C4-2B (cell line): ENCODE measurements around the gene KBTBD8.

Source experiments
- H3K27ac ChIP-seq: fragments of 450-650 bp; 2 replicates; pipeline ENCODE4 v1.5.1; 2017
- CTCF ChIP-seq: fragments of 450-650 bp; conservative IDR thresholded peaks from 2 replicates; pipeline ENCODE4 v1.5.1; 2017; ENCODE audit warnings: mild to moderate bottlenecking
- ZFX ChIP-seq: fragments of 450-650 bp; IDR thresholded peaks from 2 replicates; pipeline ENCODE4 v1.6.1; 2017

Gene KBTBD8

DNA sequence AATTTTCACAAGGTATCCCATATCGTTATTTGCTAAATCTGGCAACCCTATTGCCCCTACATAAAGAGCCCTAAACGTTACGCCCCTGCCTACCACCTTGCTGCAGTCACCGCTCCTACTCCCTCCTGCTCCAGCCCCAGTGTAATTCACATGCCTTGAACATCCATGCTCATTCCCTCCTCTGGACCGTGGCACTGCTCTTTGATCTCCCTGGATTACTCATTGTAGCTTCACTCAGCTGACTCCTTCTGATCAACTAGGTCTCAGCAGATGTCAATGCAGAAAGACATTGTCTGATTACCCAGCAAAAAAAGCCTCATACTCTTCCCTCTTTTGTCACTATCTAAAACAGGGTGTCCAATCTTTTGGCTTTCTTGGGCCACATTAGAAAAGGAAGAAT, 40.7 kb upstream of the KBTBD8 start:
- no peak for TF ChIP-seq ZFX
- no peak for TF ChIP-seq CTCF
- no peak overlapping the region for H3K27ac ChIP-seq

DNA sequence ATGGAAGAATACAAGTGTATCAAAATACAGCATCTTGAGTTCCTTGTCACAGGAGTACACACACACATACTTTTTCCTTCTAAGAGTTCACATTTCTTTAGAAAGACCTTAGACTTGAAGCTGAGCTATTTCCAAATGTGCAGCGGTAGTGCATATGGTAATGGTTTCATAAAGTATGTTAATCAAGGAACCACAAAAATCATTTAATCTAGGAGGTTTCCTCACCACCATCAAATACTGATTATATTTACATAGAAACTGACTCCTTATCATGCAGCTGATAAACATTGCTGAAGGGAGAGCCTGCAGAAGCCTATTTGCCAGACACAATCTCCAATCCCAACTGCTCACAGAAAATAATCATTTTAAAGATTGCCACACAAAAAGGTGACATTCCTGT, 40.0 kb upstream of the KBTBD8 start:
- no peak overlapping the region for H3K27ac ChIP-seq
- TF ChIP-seq CTCF (no peak), ZFX (no peak)

- TF ChIP-seq ZFX (no peak), CTCF (no peak)
Observed at GRCh38 chr3:66962664-66963063, 35.4 kb upstream of the KBTBD8 start.

GRCh38 chr3:66971245-66971644, 26.9 kb upstream of the KBTBD8 start:
- H3K27ac ChIP-seq: no peak overlapping the region
- TF ChIP-seq CTCF: no peak
- no peak for TF ChIP-seq ZFX

More at GRCh38 chr3:66962664-66963063, 35.4 kb upstream of the KBTBD8 start:
- no peak overlapping the region for H3K27ac ChIP-seq

DNA sequence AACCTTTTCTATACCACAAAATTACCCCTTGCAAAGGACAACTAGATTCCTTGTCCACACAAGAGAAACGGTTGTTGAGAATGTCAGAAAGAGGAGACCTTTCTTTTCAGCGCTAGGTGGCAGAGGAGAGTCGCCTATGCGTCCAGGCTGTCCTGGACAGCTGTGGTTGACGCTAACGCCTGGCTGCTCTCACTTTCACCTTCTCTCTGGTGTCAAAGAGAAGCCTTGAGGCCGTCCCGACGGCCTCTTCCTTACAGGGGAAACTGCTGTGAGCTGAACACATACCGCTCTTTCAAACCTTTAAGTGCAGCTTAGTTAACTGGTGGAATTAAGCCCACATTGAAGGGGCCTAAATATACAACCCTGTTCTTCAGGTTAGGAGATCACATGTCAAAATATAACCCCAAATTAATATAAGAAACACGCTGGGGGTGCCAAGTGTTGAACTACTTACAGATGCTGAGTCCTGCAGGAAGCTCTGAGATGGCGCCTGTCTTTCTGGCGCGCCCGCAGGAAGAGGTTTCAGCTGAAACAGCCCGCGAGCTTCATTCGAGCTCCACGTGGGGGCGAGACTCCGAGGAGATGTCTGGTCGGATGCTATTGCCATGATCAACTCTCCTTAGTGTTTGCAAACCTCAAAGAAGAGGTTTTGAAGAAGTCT, 26.1 kb upstream of the KBTBD8 start:
- no peak overlapping the region for H3K27ac ChIP-seq
- TF ChIP-seq CTCF (peak; percentile 89), ZFX (no peak)

DNA sequence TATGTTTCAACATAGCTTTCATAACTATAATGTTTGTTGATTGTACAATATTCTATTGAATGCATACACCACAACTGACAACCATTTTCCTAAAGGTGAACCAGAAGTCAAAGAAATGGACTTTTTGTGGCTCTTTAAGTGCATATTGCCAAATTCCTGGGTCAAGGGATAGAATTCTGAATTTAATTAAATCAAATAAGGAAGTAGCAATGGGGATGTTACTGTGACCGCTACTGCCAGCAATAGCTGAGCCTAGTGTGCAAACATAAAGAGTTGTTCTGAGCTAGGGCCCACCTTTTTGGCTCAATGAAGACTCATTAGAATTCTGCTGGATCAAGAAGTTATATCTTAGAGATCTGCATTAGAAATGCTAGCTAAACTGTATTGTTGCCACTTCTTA, 17.3 kb upstream of the KBTBD8 start:
- no peak overlapping the region for H3K27ac ChIP-seq
- TF ChIP-seq CTCF (no peak), ZFX (no peak)

- no peak overlapping the region for H3K27ac ChIP-seq
- no peak; the same call in 1 of the 2 replicates for TF ChIP-seq CTCF
- TF ChIP-seq ZFX: no peak
Observed at GRCh38 chr3:66983101-66983500, 15.0 kb upstream of the KBTBD8 start.
